K562 (cell line): Measurements from ENCODE around the gene NTF4. TPM values are rescaled to one million over a fixed set of nuclear protein-coding genes. Genes with fewer than 3 reads are reported as not detected.

Experiments used
- BMI1 ChIP-seq: fragments of 150-350 bp; IDR thresholded peaks from 2 replicates; pipeline ENCODE4 v1.6.1; 2014; ENCODE audit warnings: low read length
- CTCF ChIP-seq, 3 experiments: IDR thresholded peaks in 2 of 3; conservative IDR thresholded peaks in 1 of 3; 2 replicates each; pipeline ENCODE4 v1.5.1; 2011 to 2012; ENCODE audit warnings: low read length in 3 of 3, mild to moderate bottlenecking in 3 of 3, control low read depth in 2 of 3, improper control_type of control experiment in 1 of 3, inconsistent platforms in 1 of 3, low read depth in 1 of 3, mixed read lengths in 1 of 3, moderate library complexity in 1 of 3; ENCODE audit not compliant: insufficient read depth in 2 of 3
- EP300 ChIP-seq: IDR thresholded peaks from 2 replicates; pipeline ENCODE4 v1.6.1; 2012; ENCODE audit warnings: low read length, improper control_type of control experiment
- FOXJ3 ChIP-seq: sonication (generic); formaldehyde crosslinking; IDR thresholded peaks from 2 replicates; pipeline ENCODE4 v1.4.0; 2020; ENCODE audit warnings: mild to moderate bottlenecking, missing genetic modification reagents
- HMG20B ChIP-seq: fragments of 250-450 bp; sonication (Bioruptor Pico); IDR thresholded peaks from 2 replicates; pipeline ENCODE4 v1.5.0; 2021; ENCODE audit warnings: mild to moderate bottlenecking
- HNRNPK ChIP-seq: fragments of 200-400 bp; formaldehyde crosslinking; IDR thresholded peaks from one replicate; pipeline ENCODE4 v1.6.1; 2018; ENCODE audit warnings: mild to moderate bottlenecking, low read depth, low read length; ENCODE audit not compliant: poor library complexity, severe bottlenecking
- MTA1 ChIP-seq: fragments of 450-650 bp; IDR thresholded peaks from 2 replicates; pipeline ENCODE4 v1.6.1; 2017; ENCODE audit warnings: borderline replicate concordance
- RBM15 ChIP-seq: fragments of 200-400 bp; formaldehyde crosslinking; IDR thresholded peaks from 2 replicates; pipeline ENCODE4 v1.6.1; 2018; ENCODE audit warnings: mild to moderate bottlenecking, low read length, moderate library complexity; ENCODE audit not compliant: insufficient read depth
- RREB1 ChIP-seq: fragments of 250-450 bp; sonication (Bioruptor Pico); IDR thresholded peaks from 2 replicates; pipeline ENCODE4 v1.4.0; 2020
- SLC30A9 ChIP-seq: fragments of 250-450 bp; sonication (Bioruptor Pico); IDR thresholded peaks from 2 replicates; pipeline ENCODE4 v1.8.0; 2022; ENCODE audit warnings: mild to moderate bottlenecking, moderate library complexity
- SRSF1 ChIP-seq: fragments of 200-400 bp; formaldehyde crosslinking; IDR thresholded peaks from 2 replicates; pipeline ENCODE4 v1.6.1; 2017; ENCODE audit warnings: mild to moderate bottlenecking, low read depth, low read length, moderate library complexity
- TCF7 ChIP-seq: sonication (generic); IDR thresholded peaks from 2 replicates; pipeline ENCODE4 v1.6.1; 2016; ENCODE audit warnings: antibody characterized with exemption, borderline replicate concordance
- TFAM ChIP-seq: fragments of 250-450 bp; sonication (Bioruptor Pico); conservative IDR thresholded peaks from 2 replicates; pipeline ENCODE4 v1.5.0; 2021; ENCODE audit warnings: mild to moderate bottlenecking, moderate library complexity
- WHSC1 ChIP-seq: IDR thresholded peaks from one replicate; pipeline ENCODE4 v1.6.1; 2012; ENCODE audit warnings: low read length, control low read depth, inconsistent platforms
- ZBTB17 ChIP-seq: fragments of 450-650 bp; formaldehyde crosslinking; IDR thresholded peaks from 2 replicates; pipeline ENCODE4 v1.4.0; 2020; ENCODE audit warnings: mild to moderate bottlenecking
- ZFX ChIP-seq: sonication (generic); formaldehyde crosslinking; IDR thresholded peaks from 2 replicates; pipeline ENCODE4 v1.8.0; 2022; ENCODE audit warnings: mild to moderate bottlenecking, missing genetic modification reagents, moderate library complexity
- ZNF174 ChIP-seq: fragments of 250-450 bp; sonication (Bioruptor Pico); IDR thresholded peaks from 2 replicates; pipeline ENCODE4 v1.4.0; 2020; ENCODE audit warnings: mild to moderate bottlenecking
- ZNF23 ChIP-seq: fragments of 250-450 bp; sonication (Bioruptor Pico); IDR thresholded peaks from 2 replicates; pipeline ENCODE4 v1.4.0; 2020; ENCODE audit warnings: mild to moderate bottlenecking
- ZNF778 ChIP-seq: fragments of 450-650 bp; formaldehyde crosslinking; IDR thresholded peaks from 2 replicates; pipeline ENCODE4 v1.4.0; 2020; ENCODE audit warnings: mild to moderate bottlenecking, moderate library complexity
- polyA plus RNA-seq, 8 experiments: library from polyadenylated mRNA; depleted of rRNA in 4 of 8; stranded (reverse) in 5 of 8; unstranded in 3 of 8; fragments of >200 nt; fragmentation: Nextera tagmentation in 2 of 8; fragmentation: Illumina TruSeq in 1 of 8; extraction: Ambion mirVana in 2 of 8; extraction: Trizol in 1 of 8; gene quantifications; 2 replicates each; pipeline versions ENCODE4 v1.2.1 to v1.2.3, GENCODE V29; 2011 to 2014; ENCODE audit warnings: inconsistent platforms in 1 of 8, missing spikeins in 1 of 8
- total RNA-seq, 7 experiments: library from RNA; depleted of rRNA in 6 of 7; stranded (reverse); fragments of >200 nt in 6 of 7; fragmentation: Illumina TruSeq in 2 of 7; extraction: Trizol in 2 of 7; gene quantifications; 2 replicates each; pipeline versions ENCODE4 v1.2.1 to v1.2.3, GENCODE V29; 2011 to 2021; ENCODE audit warnings: low replicate concordance in 1 of 7
- TF ChIP-seq, protein P1 (sequence below): fragments of 250-450 bp; sonication (Bioruptor Pico); IDR thresholded peaks from 2 replicates; pipeline ENCODE4 v1.4.0; 2020; ENCODE audit warnings: mild to moderate bottlenecking, moderate library complexity

The NTF4 gene
- total and polyA plus RNA-seq, 9 of the 15 experiments (the other 6 are each of a cell fraction or from before 2014, with no cell fraction given): not detected

DNA sequence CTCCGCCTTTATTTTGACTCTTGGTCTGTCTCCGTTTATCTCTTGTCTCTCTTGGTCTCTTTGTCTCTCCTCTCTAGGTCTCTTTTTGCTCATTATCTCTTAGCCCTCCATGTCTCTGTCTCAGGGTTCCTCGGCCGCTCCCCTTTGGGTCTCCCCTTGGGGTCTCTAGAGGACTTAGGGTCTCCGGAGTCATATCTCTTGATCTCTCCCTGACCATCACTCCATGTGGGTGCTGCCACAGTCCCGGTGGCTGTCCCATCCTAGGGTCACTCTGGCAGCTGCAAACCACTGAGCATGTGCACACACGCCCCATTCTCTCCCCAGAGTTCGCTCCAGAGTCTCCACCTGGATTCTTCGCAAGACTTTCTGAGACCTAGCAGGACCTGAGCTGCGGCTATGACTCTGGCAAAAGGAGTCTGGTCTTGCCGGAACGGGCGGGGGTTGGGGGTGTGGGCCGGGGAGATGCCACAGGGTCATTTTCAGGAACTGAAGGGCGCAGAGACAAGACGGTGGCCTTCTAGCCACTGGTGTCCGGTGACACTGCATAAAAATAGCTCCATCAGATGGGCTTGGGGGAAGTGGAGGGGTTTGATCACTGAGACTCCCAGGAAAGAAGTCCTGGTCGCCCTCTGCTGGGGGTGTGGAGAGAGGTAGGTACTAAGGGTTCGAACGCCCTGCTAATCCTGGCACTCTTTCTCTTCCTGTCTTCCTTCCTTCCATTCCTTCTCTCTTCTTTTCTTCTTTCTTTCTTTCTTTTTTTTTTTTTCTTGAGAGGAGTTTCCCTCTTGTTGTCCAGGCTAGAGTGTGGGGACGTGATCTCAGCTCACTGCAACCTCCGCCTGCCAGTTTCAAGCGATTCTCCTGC, 9.1 kb upstream of the NTF4 start (continued):
- no peak for TF ChIP-seq RREB1 (CRISPR knock-in tag)
- no peak for TF ChIP-seq HMG20B (CRISPR knock-in tag)
- TF ChIP-seq ZNF778 (CRISPR knock-in tag): no peak
- no peak for TF ChIP-seq TFAM (CRISPR knock-in tag)
- TF ChIP-seq SRSF1: no peak
- no peak for TF ChIP-seq FOXJ3 (CRISPR knock-in tag)
- no peak for TF ChIP-seq ZNF174 (CRISPR knock-in tag)
- TF ChIP-seq ZFX: no peak
- TF ChIP-seq SLC30A9 (CRISPR knock-in tag): no peak
- no peak for TF ChIP-seq WHSC1
- no peak for TF ChIP-seq ZNF23 (CRISPR knock-in tag)
- TF ChIP-seq, protein P1, sequence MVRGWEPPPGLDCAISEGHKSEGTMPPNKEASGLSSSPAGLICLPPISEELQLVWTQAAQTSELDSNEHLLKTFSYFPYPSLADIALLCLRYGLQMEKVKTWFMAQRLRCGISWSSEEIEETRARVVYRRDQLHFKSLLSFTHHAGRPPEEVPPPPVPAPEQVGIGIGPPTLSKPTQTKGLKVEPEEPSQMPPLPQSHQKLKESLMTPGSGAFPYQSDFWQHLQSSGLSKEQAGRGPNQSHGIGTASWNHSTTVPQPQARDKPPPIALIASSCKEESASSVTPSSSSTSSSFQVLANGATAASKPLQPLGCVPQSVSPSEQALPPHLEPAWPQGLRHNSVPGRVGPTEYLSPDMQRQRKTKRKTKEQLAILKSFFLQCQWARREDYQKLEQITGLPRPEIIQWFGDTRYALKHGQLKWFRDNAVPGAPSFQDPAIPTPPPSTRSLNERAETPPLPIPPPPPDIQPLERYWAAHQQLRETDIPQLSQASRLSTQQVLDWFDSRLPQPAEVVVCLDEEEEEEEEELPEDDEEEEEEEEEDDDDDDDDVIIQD (CRISPR knock-in tag): no peak
- TF ChIP-seq MTA1: peak; percentile 54; the same call in 1 of the 2 replicates
- no peak for TF ChIP-seq BMI1
- TF ChIP-seq CTCF (IDR thresholded peaks at IDR 0.05 in 2 of 3, conservative IDR thresholded peaks at IDR 0.05 in 1 of 3; ENCODE audit: insufficient read depth in 2 of 3, low read depth in 1 of 3, low read length in 3 of 3): peak; percentile 71 to 84 (median 79)
- TF ChIP-seq RBM15: no peak
- no peak for TF ChIP-seq TCF7
- TF ChIP-seq EP300: no peak
- TF ChIP-seq ZBTB17: no peak
- no peak for TF ChIP-seq HNRNPK
